Transverse colon (tissue), 4 donors: Measurements from ENCODE around the gene LARP4B.

Experiments used
- POLR2A ChIP-seq: fragments of 450-650 bp; IDR thresholded peaks from one replicate; pipeline ENCODE4 v1.6.1; 2016; ENCODE audit warnings: antibody characterized with exemption, mild to moderate bottlenecking, moderate library complexity
- POLR2AphosphoS5 ChIP-seq, 3 donors: sonication (generic); formaldehyde crosslinking; IDR thresholded peaks; one replicate each; pipeline ENCODE4 v1.6.1; 2016; ENCODE audit warnings: antibody characterized with exemption in 3 of 3
- TF ChIP-seq, protein P1 (sequence below), 5 experiments: fragments of 200-600 bp in 3 of 5; fragments of 450-650 bp in 2 of 5; sonication (generic) in 3 of 5; IDR thresholded peaks; 1 replicate in 2 of 5; 2 replicates in 3 of 5; pipeline ENCODE4 v1.5.1; 2016 to 2017; ENCODE audit warnings: antibody characterized with exemption in 5 of 5, inconsistent platforms in 3 of 5, mild to moderate bottlenecking in 2 of 5, moderate library complexity in 1 of 5

DNA sequence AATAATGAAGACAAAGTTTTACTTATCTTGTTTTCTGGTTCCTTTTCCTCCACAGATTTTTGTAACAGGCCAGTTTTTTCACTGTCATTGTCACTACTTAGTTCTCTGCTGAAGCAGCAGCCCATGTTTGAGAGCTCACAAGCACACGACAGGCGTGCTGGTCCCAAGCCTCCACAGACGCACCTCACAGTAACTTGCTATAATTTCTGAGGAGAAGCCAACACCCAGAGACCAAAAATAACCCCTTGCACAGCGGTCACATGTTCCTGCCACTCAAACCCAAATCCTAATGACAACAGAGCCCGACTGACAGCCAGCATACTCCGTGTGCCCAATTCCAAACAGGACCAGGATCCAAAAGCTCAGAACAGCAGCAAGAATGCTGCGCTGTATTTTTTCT, 58.5 kb downstream of the LARP4B start:
- TF ChIP-seq POLR2A (no peak), POLR2AphosphoS5 (IDR thresholded peaks at IDR 0.05) (no peak)
- TF ChIP-seq, protein P1, sequence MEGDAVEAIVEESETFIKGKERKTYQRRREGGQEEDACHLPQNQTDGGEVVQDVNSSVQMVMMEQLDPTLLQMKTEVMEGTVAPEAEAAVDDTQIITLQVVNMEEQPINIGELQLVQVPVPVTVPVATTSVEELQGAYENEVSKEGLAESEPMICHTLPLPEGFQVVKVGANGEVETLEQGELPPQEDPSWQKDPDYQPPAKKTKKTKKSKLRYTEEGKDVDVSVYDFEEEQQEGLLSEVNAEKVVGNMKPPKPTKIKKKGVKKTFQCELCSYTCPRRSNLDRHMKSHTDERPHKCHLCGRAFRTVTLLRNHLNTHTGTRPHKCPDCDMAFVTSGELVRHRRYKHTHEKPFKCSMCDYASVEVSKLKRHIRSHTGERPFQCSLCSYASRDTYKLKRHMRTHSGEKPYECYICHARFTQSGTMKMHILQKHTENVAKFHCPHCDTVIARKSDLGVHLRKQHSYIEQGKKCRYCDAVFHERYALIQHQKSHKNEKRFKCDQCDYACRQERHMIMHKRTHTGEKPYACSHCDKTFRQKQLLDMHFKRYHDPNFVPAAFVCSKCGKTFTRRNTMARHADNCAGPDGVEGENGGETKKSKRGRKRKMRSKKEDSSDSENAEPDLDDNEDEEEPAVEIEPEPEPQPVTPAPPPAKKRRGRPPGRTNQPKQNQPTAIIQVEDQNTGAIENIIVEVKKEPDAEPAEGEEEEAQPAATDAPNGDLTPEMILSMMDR (IDR thresholded peaks at IDR 0.05) = no peak
